Esophagus squamous epithelium (tissue), 4 donors: ENCODE measurements around the gene PMM1.

ENCODE experiments used
- POLR2A ChIP-seq, 4 donors: fragments of 450-650 bp; IDR thresholded peaks; one replicate each; pipeline ENCODE4 v1.6.1; 2017; ENCODE audit warnings: antibody characterized with exemption in 4 of 4, mild to moderate bottlenecking in 4 of 4, moderate library complexity in 3 of 4
- TF ChIP-seq, protein P1 (sequence below), 6 experiments: fragments of 450-650 bp in 4 of 6; fragments of 200-600 bp in 2 of 6; sonication (generic) in 2 of 6; IDR thresholded peaks; one replicate each; pipeline ENCODE4 v1.5.1; 2016 to 2019; ENCODE audit warnings: antibody characterized with exemption in 6 of 6, mild to moderate bottlenecking in 4 of 6, moderate library complexity in 4 of 6

DNA sequence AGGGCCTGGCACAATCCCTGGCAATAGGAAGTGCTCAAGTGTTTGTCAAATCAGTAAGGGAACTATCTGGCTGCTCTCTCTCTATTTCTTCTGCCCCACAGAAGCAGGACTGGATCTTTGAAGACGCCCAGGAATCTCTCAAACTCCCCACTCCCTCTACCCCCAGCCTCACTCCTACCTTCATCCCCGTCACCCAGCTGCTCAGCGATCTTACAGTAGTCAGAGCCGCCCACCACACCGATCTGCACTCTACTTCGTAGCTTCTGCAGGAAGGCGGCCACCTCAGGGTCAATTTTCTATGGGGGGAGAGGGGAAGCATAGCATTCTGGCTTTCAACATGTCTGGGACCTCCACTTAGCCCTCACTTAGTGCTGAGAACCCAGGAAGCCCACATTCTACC lies 3.7 kb downstream of the PMM1 start:
- no peak for TF ChIP-seq POLR2A (IDR thresholded peaks at IDR 0.05)
- TF ChIP-seq, protein P1, sequence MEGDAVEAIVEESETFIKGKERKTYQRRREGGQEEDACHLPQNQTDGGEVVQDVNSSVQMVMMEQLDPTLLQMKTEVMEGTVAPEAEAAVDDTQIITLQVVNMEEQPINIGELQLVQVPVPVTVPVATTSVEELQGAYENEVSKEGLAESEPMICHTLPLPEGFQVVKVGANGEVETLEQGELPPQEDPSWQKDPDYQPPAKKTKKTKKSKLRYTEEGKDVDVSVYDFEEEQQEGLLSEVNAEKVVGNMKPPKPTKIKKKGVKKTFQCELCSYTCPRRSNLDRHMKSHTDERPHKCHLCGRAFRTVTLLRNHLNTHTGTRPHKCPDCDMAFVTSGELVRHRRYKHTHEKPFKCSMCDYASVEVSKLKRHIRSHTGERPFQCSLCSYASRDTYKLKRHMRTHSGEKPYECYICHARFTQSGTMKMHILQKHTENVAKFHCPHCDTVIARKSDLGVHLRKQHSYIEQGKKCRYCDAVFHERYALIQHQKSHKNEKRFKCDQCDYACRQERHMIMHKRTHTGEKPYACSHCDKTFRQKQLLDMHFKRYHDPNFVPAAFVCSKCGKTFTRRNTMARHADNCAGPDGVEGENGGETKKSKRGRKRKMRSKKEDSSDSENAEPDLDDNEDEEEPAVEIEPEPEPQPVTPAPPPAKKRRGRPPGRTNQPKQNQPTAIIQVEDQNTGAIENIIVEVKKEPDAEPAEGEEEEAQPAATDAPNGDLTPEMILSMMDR (IDR thresholded peaks at IDR 0.05) = no peak
